Kidney glomerular epithelial cell (primary cell): ENCODE results near the gene TYMS.

Source experiments
- DNase-seq: peaks from one replicate; lab custom pipeline; 2025; lab: John Stamatoyannopoulos, UW

Gene TYMS

GRCh38 chr18:657311-658000, at the start of gene TYMS:
Gene TYMS, plus strand, starts transcription at chr18:657653. Its CDS starts 90 bp downstream, at chr18:657743.
- peak; percentile 36 for DNase-seq

- DNase-seq: no peak
Measured at GRCh38 chr18:607930-608329, 49.5 kb upstream of the TYMS start.

GRCh38 chr18:610214-610928, 47.1 kb upstream of the TYMS start:
- no peak for DNase-seq

GRCh38 chr18:612156-612555, 45.3 kb upstream of the TYMS start:
- no peak for DNase-seq

GRCh38 chr18:614193-614592, 43.3 kb upstream of the TYMS start:
- no peak for DNase-seq

DNA sequence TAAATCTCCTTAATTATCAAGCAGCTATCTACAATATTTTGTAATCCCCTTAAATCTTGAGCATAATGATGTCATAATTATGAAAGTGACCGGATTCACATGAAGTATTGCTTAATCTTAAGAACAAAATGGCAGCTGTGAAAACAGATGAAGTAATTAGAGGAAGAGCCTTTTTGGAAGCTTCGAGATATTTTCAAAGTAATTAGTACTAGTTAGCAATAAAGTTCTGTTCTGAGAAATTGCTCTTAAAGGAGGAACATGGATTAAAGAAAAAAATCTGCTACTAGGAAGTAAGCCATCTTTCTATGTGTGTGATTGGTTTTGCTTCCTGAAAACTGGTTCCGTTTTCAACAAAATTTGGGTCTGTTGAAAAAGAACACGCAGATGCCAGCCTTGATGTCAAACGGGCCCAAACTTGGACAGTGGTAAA, 42.3 kb upstream of the TYMS start:
- no peak for DNase-seq

DNA sequence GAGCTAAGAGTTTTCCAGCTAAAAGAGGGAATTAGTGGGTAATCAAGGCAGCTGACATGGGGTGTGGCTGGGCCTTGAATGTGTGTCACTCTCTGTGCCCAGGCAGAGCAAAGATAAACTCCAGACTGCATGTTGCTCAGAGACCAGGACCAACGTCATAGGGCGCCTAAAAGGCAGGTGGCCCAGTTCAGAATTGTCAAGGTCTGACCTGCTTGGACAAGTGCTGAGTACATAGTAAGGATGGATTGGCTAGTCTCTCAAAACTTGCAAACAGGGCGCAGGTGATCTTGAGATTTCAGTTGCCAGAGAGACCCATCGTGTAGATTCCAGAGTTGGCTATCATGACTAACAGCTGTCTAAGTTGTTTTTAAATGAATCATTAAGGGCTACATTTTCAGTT, 41.7 kb upstream of the TYMS start:
- DNase-seq: no peak

- DNase-seq: peak; percentile 55
Measured at GRCh38 chr18:616380-616995, 41.0 kb upstream of the TYMS start.

GRCh38 chr18:617970-618504, 39.4 kb upstream of the TYMS start:
- no peak for DNase-seq

DNA sequence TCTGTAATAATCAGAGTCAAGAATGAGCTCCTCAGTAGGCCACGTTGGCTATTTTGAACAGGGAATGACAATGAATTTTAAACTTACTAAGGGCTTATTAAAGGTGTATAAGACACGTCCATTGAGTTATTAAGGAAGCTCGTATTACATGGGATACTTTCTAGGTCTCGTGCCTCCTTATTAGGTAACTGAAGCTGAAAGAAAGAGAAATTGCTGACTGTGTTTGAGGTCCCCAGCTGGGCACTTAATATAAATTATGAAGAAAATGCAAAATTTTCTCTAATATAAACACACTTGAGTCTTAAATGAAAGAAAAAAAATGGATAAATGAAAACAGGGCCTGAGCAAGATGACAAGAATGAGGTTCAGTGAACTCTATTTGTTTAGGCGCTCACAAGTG, 38.8 kb upstream of the TYMS start:
- no peak for DNase-seq

GRCh38 chr18:621291-622043, 36.0 kb upstream of the TYMS start:
- no peak for DNase-seq

DNA sequence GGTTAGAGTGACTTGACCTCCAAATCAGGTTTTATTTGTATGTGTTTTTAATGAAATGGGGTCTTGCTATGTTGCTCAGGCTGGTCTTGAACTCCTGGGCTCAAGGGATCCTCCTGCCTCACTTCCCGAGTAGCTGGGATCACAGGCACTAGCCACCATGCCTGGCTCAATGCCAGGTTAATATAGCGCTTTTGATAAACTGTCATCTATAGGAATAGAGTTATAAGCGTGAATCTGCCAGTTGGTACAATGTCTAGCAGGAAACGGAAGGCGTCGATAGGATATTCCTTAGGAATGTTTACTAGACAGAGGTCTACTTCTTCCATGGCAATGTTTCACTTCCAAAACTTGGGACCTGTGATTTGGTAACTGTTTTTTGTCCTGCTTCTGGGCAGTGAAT, 35.2 kb upstream of the TYMS start:
- DNase-seq: no peak

DNA sequence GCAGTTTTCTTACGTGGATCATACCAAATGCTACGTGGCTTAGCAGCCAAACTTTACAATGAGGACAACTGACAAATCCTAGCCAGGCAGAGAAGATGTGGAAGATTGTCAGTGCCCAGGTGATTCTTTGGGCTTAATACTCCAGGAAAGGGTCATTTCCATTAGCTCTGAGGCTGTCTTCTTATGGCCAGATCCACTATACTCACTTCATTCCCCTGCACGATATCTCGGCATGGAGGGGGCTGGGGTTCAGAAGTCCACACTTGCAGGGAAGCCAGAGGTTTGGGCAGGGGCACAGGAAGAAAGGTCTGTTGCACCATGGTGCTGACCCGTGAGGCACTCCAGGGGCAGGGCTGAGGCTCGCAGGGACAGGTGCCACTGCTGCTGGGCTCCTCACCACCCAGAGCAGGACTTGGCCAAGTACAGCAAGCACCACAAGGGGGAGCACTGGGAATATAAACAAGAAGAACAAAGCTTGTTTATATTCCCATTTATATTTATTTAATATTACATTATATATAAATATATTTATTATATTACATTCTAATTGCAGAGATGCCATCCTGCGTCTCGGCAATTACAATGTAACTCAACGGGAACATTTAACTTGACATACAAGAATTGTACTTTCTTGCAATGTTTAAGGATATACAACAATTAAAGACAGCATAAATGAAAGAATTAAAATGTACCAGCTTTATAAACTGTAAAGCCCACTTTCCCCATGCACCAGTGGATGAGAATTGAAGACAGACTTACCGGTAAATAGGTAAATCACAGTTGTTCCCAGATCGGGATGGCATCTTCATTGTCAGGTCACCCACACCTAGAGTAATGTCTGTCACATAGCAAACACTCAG, 33.5 kb upstream of the TYMS start:
- peak; percentile 29 for DNase-seq

DNA sequence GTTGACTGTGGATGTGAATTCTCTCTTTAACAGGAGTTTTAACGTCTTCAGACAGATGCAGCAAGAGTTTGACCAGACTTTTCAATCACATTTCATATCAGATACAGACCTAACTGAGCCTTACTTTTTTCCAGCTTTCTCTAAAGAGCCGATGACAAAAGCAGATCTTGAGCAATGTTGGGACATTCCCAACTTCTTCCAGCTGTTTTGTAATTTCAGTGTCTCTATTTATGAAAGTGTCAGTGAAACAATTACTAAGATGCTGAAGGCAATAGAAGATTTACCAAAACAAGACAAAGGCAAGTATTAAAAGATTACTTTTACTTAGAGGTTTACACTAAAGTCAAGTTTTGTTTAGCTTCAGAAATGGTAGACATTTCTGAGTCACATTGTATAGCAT, 30.2 kb upstream of the TYMS start:
- DNase-seq: no peak

DNA sequence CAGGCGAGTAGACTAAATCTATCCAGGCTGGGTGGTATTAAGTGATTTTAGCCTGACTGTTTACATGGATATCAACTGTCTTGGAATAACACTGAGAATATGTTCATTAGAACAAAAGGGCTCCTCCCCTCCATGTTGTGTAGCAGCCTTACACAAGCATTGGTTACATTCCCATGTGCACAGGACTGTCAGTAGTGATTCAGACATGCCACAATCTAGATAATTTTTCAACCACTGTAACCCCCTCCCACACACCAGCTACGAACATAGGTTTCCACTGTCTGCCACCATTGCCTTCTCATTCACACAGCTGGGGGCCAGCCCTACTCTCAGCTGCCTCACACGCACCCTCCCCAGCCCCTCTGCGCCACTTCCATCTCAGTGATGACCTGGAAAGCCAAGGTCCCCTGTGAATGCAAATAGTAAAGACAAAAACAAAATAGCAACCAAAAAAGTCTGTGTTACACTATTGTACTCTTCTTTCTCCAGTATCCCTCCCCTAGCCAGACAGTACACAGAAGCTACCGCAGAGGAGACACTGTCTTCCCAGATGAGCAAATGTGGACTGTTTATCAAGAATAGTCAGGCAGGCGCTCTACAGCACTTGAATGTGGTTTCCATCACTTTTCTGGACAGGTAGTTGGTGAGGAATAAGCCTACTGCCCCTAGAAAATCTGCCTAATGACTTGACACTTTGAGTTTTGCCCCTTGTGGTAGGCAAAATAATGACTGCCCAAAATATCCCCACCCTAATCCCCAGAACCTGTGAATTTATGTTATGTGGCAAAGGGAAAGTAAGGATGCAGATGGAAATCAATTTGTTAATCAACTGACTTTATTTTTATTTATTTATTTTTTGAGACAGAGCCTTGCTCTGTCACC, 27.9 kb upstream of the TYMS start:
- DNase-seq: no peak

DNA sequence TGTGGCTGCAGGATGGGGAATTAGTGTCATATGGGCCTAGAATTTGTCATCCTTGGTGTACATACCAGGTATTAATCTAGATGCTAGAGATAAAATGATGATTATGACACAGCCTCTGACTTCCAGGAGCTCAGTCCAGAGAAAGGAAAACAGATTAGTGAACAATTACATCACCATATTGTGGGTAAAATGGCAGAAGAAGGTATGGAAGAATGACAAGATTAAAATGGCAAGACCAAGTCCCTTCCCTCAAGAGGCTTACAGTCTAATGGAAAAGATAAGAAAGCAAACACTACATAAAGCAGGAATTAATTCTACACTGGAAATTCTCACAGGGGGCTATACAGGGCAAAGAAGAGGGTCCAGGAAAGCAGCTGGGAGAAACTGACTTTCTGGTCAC, 25.9 kb upstream of the TYMS start:
- no peak for DNase-seq

DNA sequence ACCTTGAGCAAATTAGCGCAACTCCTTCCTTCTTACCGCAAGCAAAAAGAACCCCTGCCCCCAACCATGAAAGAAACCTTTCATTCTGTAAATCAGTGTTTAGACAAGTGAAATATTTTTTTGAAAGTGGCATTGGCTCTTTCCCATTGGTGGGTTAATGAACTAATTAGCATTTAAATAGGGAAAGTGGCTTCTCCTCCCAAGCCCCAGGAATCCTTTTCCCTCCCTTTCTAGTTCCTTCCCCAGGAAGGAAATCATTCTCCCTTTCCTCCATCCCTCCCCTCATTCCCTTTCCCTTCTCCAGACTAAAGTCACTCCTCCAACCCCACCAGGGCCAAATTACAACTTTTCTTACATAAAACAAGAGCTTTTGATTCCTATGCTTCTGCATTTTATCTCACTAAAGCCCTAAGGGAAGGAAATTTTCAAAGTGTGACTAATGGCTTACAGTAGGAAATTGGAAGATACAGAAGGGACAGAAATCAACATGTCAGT, 22.9 kb upstream of the TYMS start:
- DNase-seq: no peak

DNA sequence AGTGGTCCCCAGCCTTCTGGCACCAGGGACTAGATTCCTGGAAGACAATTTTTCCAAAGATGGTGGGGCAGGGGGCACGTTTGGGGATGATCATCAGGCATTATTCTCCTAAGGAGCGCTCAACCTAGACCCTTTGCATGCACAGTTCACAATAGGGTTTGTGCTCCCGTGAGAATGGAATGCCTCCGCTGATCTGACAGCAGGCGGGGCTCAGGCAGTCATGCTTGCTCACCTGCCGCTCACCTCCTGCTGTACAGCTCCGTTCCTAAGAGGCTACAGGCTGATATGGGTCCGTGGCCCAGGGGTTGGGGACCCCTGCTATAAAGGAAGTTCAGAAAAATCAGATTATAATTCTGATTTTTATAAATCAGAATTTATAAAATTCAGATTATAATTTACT, 22.3 kb upstream of the TYMS start:
- no peak for DNase-seq

GRCh38 chr18:641224-641623, 16.2 kb upstream of the TYMS start:
- no peak for DNase-seq

DNA sequence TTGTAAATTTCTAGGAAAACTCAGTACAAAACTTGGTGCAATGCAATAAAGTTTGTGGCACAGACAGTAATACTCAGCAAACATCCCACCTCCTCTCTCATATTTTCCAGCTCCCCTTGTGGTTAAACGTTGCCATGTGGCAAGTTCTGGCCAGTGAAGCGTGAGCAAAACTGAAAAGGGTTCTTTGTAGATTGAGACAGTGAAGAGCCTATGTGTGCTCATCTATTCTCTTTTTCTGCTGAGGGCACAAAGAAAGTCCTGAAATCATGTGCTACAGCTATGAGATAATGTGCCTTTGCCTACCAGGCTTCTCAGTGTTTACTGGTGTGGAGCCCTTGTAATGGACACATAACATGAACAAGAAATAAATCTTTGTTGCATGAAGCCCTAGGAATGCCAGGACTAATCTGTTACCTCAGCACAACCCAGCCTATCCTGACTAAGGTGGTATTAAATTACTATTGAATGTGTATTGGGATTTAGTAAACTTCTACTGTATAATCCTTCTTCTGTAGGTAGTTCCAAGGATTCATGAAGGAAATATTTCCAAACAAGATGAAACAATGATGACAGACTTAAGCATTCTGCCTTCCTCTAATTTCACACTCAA, 13.0 kb upstream of the TYMS start:
- peak; percentile 26 for DNase-seq
